Choroid plexus epithelial cell (primary cell): ENCODE results near the gene SPI1.
A peak's percentile ranks its signal among the peaks of the same experiment; 100 is the strongest.

Experiments
- DNase-seq: peaks from one replicate; pipeline ENCODE4 v3.0.0-alpha.2; 2010; ENCODE audit warnings: low read depth
- H3K4me3 ChIP-seq: 2 replicates; pipeline ENCODE4 v1.5.1; 2011; ENCODE audit warnings: low read depth, mild to moderate bottlenecking, control low read depth, low read length, moderate library complexity
- CTCF ChIP-seq: conservative IDR thresholded peaks from 2 replicates; pipeline ENCODE4 v1.5.1; 2011; ENCODE audit warnings: low read depth, mild to moderate bottlenecking, control low read depth, inconsistent platforms, low read length, moderate library complexity

SPI1 gene

GRCh38 chr11:47356129-47356997 is 22.0 kb downstream of the SPI1 start:
- no peak for DNase-seq
- no peak for TF ChIP-seq CTCF
- H3K4me3 ChIP-seq: no peak overlapping the region

- TF ChIP-seq CTCF: peak; percentile 98
- DNase-seq: peak; percentile 94
- H3K4me3 ChIP-seq: peak overlapping the region; percentile 41
Measured at GRCh38 chr11:47355283-47356128, 22.8 kb downstream of the SPI1 start.

- H3K4me3 ChIP-seq: peak overlapping the region; percentile 41
- TF ChIP-seq CTCF: no peak
- DNase-seq: peak; percentile 17
Measured at GRCh38 chr11:47354913-47355282, 23.4 kb downstream of the SPI1 start.

- no peak for DNase-seq
- H3K4me3 ChIP-seq: no peak overlapping the region
- no peak for TF ChIP-seq CTCF
Measured at GRCh38 chr11:47353978-47354774, 24.2 kb downstream of the SPI1 start.

- TF ChIP-seq CTCF: no peak
- no peak within 1 kb of the TSS for H3K4me3 ChIP-seq
- no peak for DNase-seq
Measured at GRCh38 chr11:47352556-47352955, 25.8 kb downstream of the SPI1 start, which contains the start of gene MYBPC3. MYBPC3 (minus strand) TSS chr11:47352702; CDS start chr11:47352647, 55 bp downstream.
